RWPE2 (cell line): Measurements from ENCODE around the gene ENTPD7.

Experiments
- ATAC-seq: fragments of 200-7000 bp; cut with Tn5 transposase; 3 replicates; pipeline ENCODE4 v1.9.1; 2021; ENCODE audit warnings: low read depth
- DNase-seq: peaks from one replicate; pipeline ENCODE4 v3.0.0-alpha.2; 2020; ENCODE audit warnings: low spot score
- H3K27ac ChIP-seq: fragments of 450-650 bp; 2 replicates; pipeline ENCODE4 v1.5.1; 2017; ENCODE audit warnings: mild to moderate bottlenecking; ENCODE audit not compliant: poor library complexity, severe bottlenecking
- H3K27me3 ChIP-seq: fragments of 250-450 bp; sonication (Bioruptor Pico); 2 replicates; pipeline ENCODE4 v1.5.1; 2021; ENCODE audit warnings: mild to moderate bottlenecking, moderate library complexity; ENCODE audit not compliant: insufficient read depth, poor library complexity, severe bottlenecking
- H3K36me3 ChIP-seq: fragments of 250-450 bp; sonication (Bioruptor Pico); 2 replicates; pipeline ENCODE4 v1.5.1; 2020; ENCODE audit warnings: low read depth, mild to moderate bottlenecking, moderate library complexity
- H3K4me1 ChIP-seq: fragments of 250-450 bp; sonication (Bioruptor Pico); 2 replicates; pipeline ENCODE4 v1.5.1; 2021; ENCODE audit warnings: mild to moderate bottlenecking, moderate library complexity; ENCODE audit not compliant: insufficient read depth, poor library complexity, severe bottlenecking
- H3K4me3 ChIP-seq: fragments of 250-450 bp; sonication (Bioruptor Pico); 2 replicates; pipeline ENCODE4 v1.5.1; 2021; ENCODE audit warnings: mild to moderate bottlenecking, moderate library complexity; ENCODE audit not compliant: severe bottlenecking
- H3K9me3 ChIP-seq: fragments of 250-450 bp; sonication (Bioruptor Pico); 2 replicates; pipeline ENCODE4 v1.5.1; 2021; ENCODE audit warnings: mild to moderate bottlenecking, moderate library complexity; ENCODE audit not compliant: severe bottlenecking
- TF ChIP-seq, protein P1 (sequence below): fragments of 450-650 bp; IDR thresholded peaks from one replicate; pipeline ENCODE4 v1.5.1; 2017; ENCODE audit warnings: mild to moderate bottlenecking, moderate library complexity; ENCODE audit not compliant: poor library complexity, severe bottlenecking

The ENTPD7 gene

DNA sequence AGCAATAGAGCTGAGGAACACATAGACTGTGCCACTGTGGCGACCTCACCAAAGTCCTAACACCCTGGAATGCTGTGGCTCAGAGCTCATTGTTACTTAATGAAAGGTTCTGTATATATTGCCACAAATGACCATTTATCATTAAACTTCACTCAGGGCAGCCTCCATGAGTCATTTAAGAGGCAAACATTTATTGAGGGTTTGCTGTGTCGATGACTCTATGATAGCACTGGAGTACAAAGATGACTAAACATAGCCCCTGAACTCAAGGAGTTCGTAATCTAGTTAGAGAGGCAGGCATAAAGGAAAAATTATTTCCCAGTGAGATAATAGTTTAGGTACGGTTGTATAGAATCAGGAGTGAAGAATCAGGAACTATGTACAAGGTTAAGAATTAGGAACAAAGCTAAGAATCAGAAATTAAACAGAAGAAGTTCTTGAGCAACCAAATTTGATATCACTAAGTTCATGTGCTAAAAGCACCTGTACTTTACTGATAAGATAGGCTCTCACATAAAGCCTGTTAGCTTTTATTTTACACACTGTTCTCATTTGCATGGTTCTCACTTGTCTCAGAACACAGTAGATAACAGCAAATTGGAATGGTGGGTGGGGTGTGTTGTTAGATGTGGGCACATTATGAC, 7.9 kb downstream of the ENTPD7 start:
- peaks cover 2% of the 10 kb centered on the region for H3K9me3 ChIP-seq
- ATAC-seq, result peak; percentile 98
- H3K4me1 ChIP-seq, result peaks cover 19% of the 10 kb centered on the region
- no peak for DNase-seq
- H3K36me3 ChIP-seq, result peaks cover 81% of the 10 kb centered on the region
- TF ChIP-seq, protein P1, sequence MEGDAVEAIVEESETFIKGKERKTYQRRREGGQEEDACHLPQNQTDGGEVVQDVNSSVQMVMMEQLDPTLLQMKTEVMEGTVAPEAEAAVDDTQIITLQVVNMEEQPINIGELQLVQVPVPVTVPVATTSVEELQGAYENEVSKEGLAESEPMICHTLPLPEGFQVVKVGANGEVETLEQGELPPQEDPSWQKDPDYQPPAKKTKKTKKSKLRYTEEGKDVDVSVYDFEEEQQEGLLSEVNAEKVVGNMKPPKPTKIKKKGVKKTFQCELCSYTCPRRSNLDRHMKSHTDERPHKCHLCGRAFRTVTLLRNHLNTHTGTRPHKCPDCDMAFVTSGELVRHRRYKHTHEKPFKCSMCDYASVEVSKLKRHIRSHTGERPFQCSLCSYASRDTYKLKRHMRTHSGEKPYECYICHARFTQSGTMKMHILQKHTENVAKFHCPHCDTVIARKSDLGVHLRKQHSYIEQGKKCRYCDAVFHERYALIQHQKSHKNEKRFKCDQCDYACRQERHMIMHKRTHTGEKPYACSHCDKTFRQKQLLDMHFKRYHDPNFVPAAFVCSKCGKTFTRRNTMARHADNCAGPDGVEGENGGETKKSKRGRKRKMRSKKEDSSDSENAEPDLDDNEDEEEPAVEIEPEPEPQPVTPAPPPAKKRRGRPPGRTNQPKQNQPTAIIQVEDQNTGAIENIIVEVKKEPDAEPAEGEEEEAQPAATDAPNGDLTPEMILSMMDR, result no peak
- H3K4me3 ChIP-seq, result no peak overlapping the region
- no peaks in the 10 kb centered on the region for H3K27me3 ChIP-seq
- H3K27ac ChIP-seq, result peak overlapping the region; percentile 45

DNA sequence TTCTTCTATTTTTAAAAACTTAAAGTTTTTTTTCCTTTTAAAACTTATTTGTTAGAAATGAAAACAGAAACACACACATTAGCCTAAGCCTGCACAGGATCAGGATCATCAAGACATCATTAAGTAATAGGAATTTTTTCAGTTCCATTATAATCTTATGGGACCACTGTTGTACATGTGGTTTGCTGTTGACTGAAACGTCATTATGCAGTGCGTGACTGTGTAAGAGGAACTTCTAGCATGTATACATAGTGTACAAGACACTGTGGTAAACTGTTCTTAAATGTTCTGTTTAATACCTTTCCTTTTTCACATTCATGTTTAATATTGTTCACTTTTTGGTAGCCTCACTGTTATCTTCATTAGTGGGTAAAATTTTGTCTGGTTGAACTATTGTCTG, 12.1 kb downstream of the ENTPD7 start:
- H3K4me3 ChIP-seq, result no peak overlapping the region
- no peaks in the 10 kb centered on the region for H3K27me3 ChIP-seq
- TF ChIP-seq, protein P1, result no peak
- peaks cover 14% of the 10 kb centered on the region for H3K4me1 ChIP-seq
- H3K9me3 ChIP-seq, result peaks cover 2% of the 10 kb centered on the region
- no peak for ATAC-seq
- DNase-seq, result no peak
- H3K27ac ChIP-seq, result no peak overlapping the region
- peaks cover 64% of the 10 kb centered on the region for H3K36me3 ChIP-seq

DNA sequence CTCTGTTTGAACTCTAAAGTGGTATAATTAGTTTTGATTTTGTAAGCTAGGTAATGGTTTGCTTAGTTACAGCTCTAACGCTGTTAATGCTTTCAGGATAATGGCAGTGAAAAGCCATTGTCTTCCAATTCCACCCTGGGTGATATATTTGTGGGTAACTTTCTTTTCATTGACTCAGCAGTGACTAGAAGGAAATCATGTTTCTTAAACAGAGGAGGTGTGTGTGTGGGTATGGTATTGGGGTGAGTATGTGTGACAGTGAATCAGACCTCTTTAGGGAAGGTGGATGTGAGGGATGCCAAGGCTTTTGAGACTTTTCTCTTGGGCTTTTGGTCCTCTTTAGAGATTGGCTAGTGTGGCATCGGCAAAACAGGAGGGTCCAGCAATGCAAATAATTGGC, 13.6 kb downstream of the ENTPD7 start:
- H3K27ac ChIP-seq, result no peak overlapping the region
- peaks cover 66% of the 10 kb centered on the region for H3K36me3 ChIP-seq
- no peaks in the 10 kb centered on the region for H3K27me3 ChIP-seq
- ATAC-seq (peak; percentile 63; the same call in 2 of the 3 replicates), DNase-seq (no peak)
- TF ChIP-seq, protein P1, result no peak
- H3K4me3 ChIP-seq, result no peak overlapping the region
- H3K9me3 ChIP-seq, result peaks cover 2% of the 10 kb centered on the region
- H3K4me1 ChIP-seq, result peaks cover 3% of the 10 kb centered on the region

DNA sequence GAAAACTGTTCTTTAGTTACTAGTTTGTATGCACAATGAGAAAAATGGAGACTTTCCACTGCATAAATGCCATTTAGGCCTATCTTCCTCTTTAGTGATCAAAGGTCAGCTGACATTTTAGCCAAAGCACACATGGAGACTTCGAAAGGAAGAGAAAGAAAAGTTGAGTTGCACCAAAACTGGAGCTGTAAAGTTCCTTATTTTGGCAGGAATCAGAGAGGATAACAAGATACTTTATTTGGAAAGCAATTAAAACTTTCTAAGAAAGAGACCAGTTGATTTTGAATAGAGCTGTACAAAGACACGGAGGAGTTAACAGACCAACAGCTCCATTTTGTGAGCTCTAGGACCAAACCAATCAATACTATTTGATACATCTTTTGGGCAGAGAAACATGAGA, 14.2 kb downstream of the ENTPD7 start:
- ATAC-seq, result no peak
- no peak overlapping the region for H3K27ac ChIP-seq
- peaks cover 2% of the 10 kb centered on the region for H3K9me3 ChIP-seq
- H3K36me3 ChIP-seq, result peaks cover 65% of the 10 kb centered on the region
- TF ChIP-seq, protein P1, result no peak
- peaks cover 3% of the 10 kb centered on the region for H3K4me1 ChIP-seq
- H3K27me3 ChIP-seq, result no peaks in the 10 kb centered on the region
- no peak overlapping the region for H3K4me3 ChIP-seq
- DNase-seq, result no peak

DNA sequence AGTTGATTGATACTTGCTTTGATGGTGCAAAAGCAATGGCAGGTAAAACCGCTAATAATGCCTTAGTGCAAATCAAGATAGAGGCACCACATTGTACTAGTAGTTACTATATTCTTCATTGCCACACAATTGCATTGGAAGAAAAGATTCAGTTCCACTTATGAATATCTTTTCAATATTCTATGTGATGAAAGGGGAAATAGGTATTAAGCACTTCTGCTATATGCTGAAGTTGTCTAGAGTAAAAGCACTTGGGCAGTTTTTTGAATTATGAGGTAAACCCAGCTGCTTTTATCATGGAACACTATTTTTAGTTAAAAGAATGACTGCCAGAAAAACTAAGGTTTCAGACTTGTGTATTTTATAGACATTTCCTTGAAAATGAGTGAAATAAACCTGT, 15.5 kb downstream of the ENTPD7 start:
- H3K4me3 ChIP-seq, result no peak overlapping the region
- DNase-seq (no peak), ATAC-seq (no peak)
- H3K27me3 ChIP-seq, result no peaks in the 10 kb centered on the region
- H3K4me1 ChIP-seq, result peaks cover 3% of the 10 kb centered on the region
- H3K9me3 ChIP-seq, result no peaks in the 10 kb centered on the region
- H3K27ac ChIP-seq, result no peak overlapping the region
- TF ChIP-seq, protein P1, result no peak
- peaks cover 65% of the 10 kb centered on the region for H3K36me3 ChIP-seq
